ACC112 (cell line): ENCODE results near the gene POLR2E.

ENCODE experiments used
- H2AFZ ChIP-seq: fragments of 200-600 bp; sonication (generic); one replicate; pipeline ENCODE4 v1.6.0; 2017; ENCODE audit warnings: antibody characterized with exemption, low read length; ENCODE audit not compliant: unreplicated experiment
- H3K27ac ChIP-seq: fragments of 200-600 bp; sonication (generic); 2 replicates; pipeline ENCODE4 v1.5.1; 2014; ENCODE audit warnings: low read depth, mild to moderate bottlenecking, antibody characterized with exemption, low read length, moderate library complexity
- H3K27me3 ChIP-seq: fragments of 200-600 bp; sonication (generic); 2 replicates; pipeline ENCODE4 v1.6.1; 2014; ENCODE audit warnings: mild to moderate bottlenecking, antibody characterized with exemption, low read length, moderate library complexity, mixed read lengths; ENCODE audit not compliant: insufficient read depth
- H3K36me3 ChIP-seq: fragments of 200-600 bp; sonication (generic); 2 replicates; pipeline ENCODE4 v1.6.1; 2016; ENCODE audit warnings: mild to moderate bottlenecking, antibody characterized with exemption, low read length, moderate library complexity, mixed read lengths; ENCODE audit not compliant: insufficient read depth
- H3K4me1 ChIP-seq: fragments of 200-600 bp; sonication (generic); one replicate; pipeline ENCODE4 v1.6.1; 2016; ENCODE audit warnings: low read length, mixed read lengths; ENCODE audit not compliant: insufficient read depth, unreplicated experiment, control insufficient read depth
- H3K4me3 ChIP-seq: fragments of 200-600 bp; sonication (generic); 2 replicates; pipeline ENCODE4 v1.5.1; 2014; ENCODE audit warnings: mild to moderate bottlenecking, low read depth, low read length
- H3K79me2 ChIP-seq: fragments of 200-600 bp; sonication (generic); one replicate; pipeline ENCODE4 v1.6.0; 2016; ENCODE audit warnings: low read length; ENCODE audit not compliant: control insufficient read depth, unreplicated experiment, insufficient read depth

The POLR2E gene

DNA sequence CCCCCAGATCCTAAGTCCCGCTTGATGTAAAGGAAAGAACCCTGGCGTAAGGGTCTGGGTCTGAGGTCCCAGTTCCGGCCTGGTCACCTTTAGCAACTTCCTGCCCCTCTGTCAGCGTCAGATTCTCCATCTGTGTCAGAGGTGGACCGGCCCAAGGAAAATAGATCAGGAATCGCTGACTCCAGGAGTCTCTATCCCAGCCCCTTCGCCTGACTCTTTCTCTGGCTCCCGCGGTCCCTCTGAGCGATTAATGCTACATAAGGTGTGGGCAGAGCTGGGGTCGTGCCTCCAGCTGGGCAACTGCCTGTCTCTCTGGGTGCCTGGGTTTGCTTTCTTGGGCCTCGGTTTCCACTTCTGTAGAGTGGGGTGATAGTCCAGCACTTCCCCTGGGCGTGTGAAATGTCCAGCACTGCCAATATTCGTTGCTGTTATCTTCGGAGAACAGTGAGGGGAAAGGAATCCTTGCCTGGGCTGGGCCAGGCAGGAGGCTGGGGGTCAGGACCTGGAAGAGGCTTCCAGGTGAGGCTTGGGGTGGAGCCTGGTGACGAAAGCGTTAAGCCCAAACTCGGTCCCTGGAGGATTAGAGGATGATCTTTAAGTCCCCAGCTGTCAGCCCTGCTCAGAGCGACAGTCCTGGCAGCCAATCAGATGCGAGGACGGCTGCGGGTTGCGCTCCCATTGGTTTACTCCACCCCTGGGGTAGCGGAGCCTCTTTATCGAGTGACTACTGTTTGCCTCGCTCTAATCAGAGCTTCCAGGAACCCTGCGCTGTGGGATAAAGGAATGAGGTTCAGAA lies 54.5 kb downstream of the POLR2E start:
- Histone ChIP-seq H3K27me3 (no peaks in the 10 kb centered on the region), H2AFZ (no peak overlapping the region), H3K4me3 (peak overlapping the region; percentile 75), H3K27ac (no peak overlapping the region), H3K36me3 (no peaks in the 10 kb centered on the region), H3K79me2 (no peaks in the 10 kb centered on the region), H3K4me1 (peaks cover 4% of the 10 kb centered on the region)

DNA sequence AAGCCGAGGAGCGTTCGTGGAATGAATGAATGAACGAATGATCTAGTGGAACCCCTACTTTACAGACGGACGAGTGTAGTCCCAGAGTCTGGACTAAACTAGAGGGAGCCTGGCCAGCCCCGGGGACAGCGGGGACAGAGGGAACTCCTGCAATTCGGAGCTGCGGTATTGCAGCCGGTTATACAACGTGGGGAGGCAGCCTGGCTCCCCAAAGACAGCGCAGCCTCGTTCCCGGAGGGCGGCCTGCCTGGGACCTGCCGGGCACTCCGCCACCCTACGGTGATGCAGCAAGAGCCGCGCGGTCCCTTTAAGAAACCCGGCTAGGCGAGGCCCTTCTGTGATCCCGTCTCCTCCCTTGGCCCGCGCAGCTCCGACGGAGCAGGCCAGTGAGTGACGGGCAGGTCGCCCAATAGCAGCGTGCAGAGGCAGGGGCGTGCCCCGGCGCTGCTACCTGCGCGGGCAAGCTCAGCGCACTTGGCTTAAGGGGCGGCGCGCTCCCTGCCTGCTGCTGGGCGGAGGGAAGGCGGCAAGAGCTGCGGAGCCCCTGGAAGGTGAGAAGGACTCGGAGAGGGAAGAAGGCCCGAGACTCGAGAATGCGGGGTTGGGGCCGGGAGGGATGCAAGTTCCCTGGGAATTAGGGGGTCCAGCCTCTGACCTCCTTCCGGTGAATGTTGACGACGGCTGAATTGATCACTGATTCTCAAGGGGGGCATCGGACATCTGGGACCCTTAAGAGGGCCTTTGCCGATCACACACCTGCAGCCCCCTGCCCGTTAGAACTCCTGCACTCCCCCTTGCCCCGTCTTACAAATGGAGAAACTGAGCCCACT lies 55.3 kb downstream of the POLR2E start, which contains the start of gene ABCA7:
ABCA7 (plus strand) TSS at position 462 of the 830 bp plus-strand sequence. CDS start 1,255 bp downstream, outside the sequence.
- no peaks in the 10 kb centered on the region for H3K36me3 ChIP-seq
- no peaks in the 10 kb centered on the region for H3K79me2 ChIP-seq
- H3K27me3 ChIP-seq: no peaks in the 10 kb centered on the region
- no peak within 1 kb of the TSS for H3K27ac ChIP-seq
- H3K4me1 ChIP-seq: peaks cover 4% of the 10 kb centered on the region
- no peak within 1 kb of the TSS for H2AFZ ChIP-seq
- peak within 1 kb of the TSS; percentile 75 for H3K4me3 ChIP-seq

GRCh38 chr19:1038978-1039645 lies 56.1 kb downstream of the POLR2E start:
- Histone ChIP-seq H3K27me3 (no peaks in the 10 kb centered on the region), H3K36me3 (no peaks in the 10 kb centered on the region), H3K79me2 (no peaks in the 10 kb centered on the region), H3K4me1 (peaks cover 4% of the 10 kb centered on the region), H3K27ac (no peak overlapping the region), H2AFZ (no peak overlapping the region), H3K4me3 (no peak overlapping the region)

DNA sequence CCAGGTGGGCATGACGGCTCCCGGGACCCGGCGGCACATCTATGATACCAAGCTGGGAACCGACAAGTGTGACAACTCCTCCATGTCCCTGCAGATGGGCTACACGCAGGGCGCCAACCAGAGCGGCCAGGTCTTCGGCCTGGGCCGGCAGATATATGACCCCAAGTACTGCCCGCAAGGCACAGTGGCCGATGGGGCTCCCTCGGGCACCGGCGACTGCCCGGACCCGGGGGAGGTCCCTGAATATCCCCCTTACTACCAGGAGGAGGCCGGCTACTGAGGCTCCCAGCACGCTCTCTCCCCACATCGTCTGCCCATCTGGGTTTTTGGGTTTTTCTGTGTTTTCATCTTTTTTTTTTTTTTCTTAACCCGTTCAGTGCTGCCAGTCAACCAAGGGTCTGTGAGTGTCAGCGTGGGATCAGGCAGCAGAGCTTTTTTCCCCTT lies 57.5 kb downstream of the POLR2E start:
- H3K4me3 ChIP-seq: no peak overlapping the region
- H3K79me2 ChIP-seq: no peaks in the 10 kb centered on the region
- no peaks in the 10 kb centered on the region for H3K27me3 ChIP-seq
- H2AFZ ChIP-seq: no peak overlapping the region
- H3K27ac ChIP-seq: no peak overlapping the region
- H3K36me3 ChIP-seq: no peaks in the 10 kb centered on the region
- H3K4me1 ChIP-seq: peaks cover 4% of the 10 kb centered on the region
